ENCODE results near the gene RBMS3. TPM values are rescaled to one million over a fixed set of nuclear protein-coding genes. Genes with fewer than 3 reads are reported as not detected.

Gene RBMS3
- total RNA-seq, 2 experiments from 2014 or later, result 1.0 TPM; not detected in 1

GRCh38 chr3:29329986-29330890 lies 49.4 kb downstream of the RBMS3 start:
- no peaks in the 10 kb centered on the region for H3K79me2 ChIP-seq (ENCODE audit: insufficient read depth, low read depth, low read length)
- intact Hi-C loops (cut with micrococcal nuclease; ENCODE audit: unreplicated experiment), result no loop called here
- no peak overlapping the region for H3K4me2 ChIP-seq (ENCODE audit: low read length)
- no peaks in the 10 kb centered on the region for H3K36me3 ChIP-seq (ENCODE audit: insufficient read depth, low read length)
- H3K27ac ChIP-seq (ENCODE audit: low read depth, low read length, poor library complexity, severe bottlenecking), result no peak overlapping the region
- no TSS peak for BruUV-seq (replicated peaks)
- H3K9me3 ChIP-seq (ENCODE audit: low read length), result no peaks in the 10 kb centered on the region
- no peaks in the 10 kb centered on the region for H4K20me1 ChIP-seq (ENCODE audit: insufficient read depth, low read length)
- H3K4me3 ChIP-seq (ENCODE audit: low read depth, low read length, poor library complexity, severe bottlenecking), result no peak overlapping the region
- no peak for DNase-seq (ENCODE audit: low spot score)
- H3K4me1 ChIP-seq (ENCODE audit: insufficient read depth, low read length, poor library complexity, severe bottlenecking), result no peaks in the 10 kb centered on the region
- H2AFZ ChIP-seq (ENCODE audit: low read length), result no peak overlapping the region; the same call in 1 of the 2 replicates
- TF ChIP-seq EZH2phosphoT487 (IDR thresholded peaks at IDR 0.05; ENCODE audit: borderline replicate concordance, low read depth, low read length) (no peak), CTCF (conservative IDR thresholded peaks at IDR 0.05; ENCODE audit: low read length) (no peak)
- CTCF ChIA-PET (ENCODE audit: unreplicated experiment), result no interaction called here
- POLR2A ChIA-PET, result interaction anchor here (0.6 to 1.3 kb wide), 4 partner anchors 10 to 158 kb away, joined by 3 to 4 read pairs (median 3); no protein-coding TSS in a partner anchor
- no peaks in the 10 kb centered on the region for H3K9me2 ChIP-seq (ENCODE audit: insufficient read depth, low read length)

DNA sequence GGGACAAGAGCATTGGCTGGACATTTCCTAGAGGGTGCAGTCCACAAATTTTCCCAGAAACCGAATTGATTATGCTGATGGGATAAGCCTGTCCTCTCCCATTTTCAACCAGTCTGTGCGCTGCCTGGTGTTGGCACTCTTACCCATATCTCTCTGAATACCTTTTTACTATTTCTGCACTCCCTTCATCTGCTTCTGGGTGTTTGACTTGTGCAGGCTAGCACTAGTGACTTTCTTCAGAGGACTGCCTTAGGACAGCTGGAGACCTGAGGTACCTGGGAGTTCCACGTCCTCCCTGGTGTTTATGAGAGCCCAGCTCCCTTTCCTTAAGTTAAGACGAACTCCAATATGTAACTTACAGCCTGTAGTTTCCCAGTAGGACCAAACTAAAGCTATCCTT lies 50.2 kb downstream of the RBMS3 start:
- intact Hi-C loops (cut with micrococcal nuclease; ENCODE audit: unreplicated experiment), result no loop called here
- H3K27ac ChIP-seq (ENCODE audit: low read depth, low read length, poor library complexity, severe bottlenecking), result no peak overlapping the region
- peak overlapping the region; percentile 51; the same call in 1 of the 2 replicates for H2AFZ ChIP-seq (ENCODE audit: low read length)
- no peak for DNase-seq (ENCODE audit: low spot score)
- H3K4me3 ChIP-seq (ENCODE audit: low read depth, low read length, poor library complexity, severe bottlenecking), result no peak overlapping the region
- H3K4me2 ChIP-seq (ENCODE audit: low read length), result no peak overlapping the region
- TF ChIP-seq EZH2phosphoT487 (IDR thresholded peaks at IDR 0.05; ENCODE audit: borderline replicate concordance, low read depth, low read length) (no peak), CTCF (conservative IDR thresholded peaks at IDR 0.05; ENCODE audit: low read length) (no peak)
- POLR2A ChIA-PET, result interaction anchor here (0.6 to 0.8 kb wide), 4 partner anchors 13 to 1793 kb away, joined by 3 to 4 read pairs (median 4); no protein-coding TSS in a partner anchor
- H3K79me2 ChIP-seq (ENCODE audit: insufficient read depth, low read depth, low read length), result no peaks in the 10 kb centered on the region
- H4K20me1 ChIP-seq (ENCODE audit: insufficient read depth, low read length), result no peaks in the 10 kb centered on the region
- H3K4me1 ChIP-seq (ENCODE audit: insufficient read depth, low read length, poor library complexity, severe bottlenecking), result no peaks in the 10 kb centered on the region
- H3K9me3 ChIP-seq (ENCODE audit: low read length), result no peaks in the 10 kb centered on the region
- no peaks in the 10 kb centered on the region for H3K9me2 ChIP-seq (ENCODE audit: insufficient read depth, low read length)
- BruUV-seq (replicated peaks), result no TSS peak
- H3K36me3 ChIP-seq (ENCODE audit: insufficient read depth, low read length), result no peaks in the 10 kb centered on the region
- CTCF ChIA-PET (ENCODE audit: unreplicated experiment), result no interaction called here

Data from OCI-LY7 (cell line).